A549 (cell line): ENCODE measurements around the gene GOSR2. TPM values are rescaled to one million over a fixed set of nuclear protein-coding genes. Genes with fewer than 3 reads are reported as not detected.

ENCODE experiments used
- ATAC-seq, 2 experiments: fragments of 200-7000 bp in 1 of 2; fragments of >200 bp in 1 of 2; cut with Nextera tagmentation in 1 of 2; cut with Tn5 transposase in 1 of 2; 3 replicates each; pipeline versions ENCODE4 v1.8.0 to v1.9.1; 2018 to 2020; ENCODE audit warnings: mild to moderate bottlenecking in 1 of 2, moderate library complexity in 1 of 2
- CTCF ChIA-PET: fragments of 300-600 bp; sonication (Branson Sonifier 250); formaldehyde crosslinking; extraction: SDS; loops from one replicate; lab custom pipeline; 2021; ENCODE audit warnings: antibody characterized with exemption, inconsistent platforms; lab: Yijun Ruan, JAX
- POLR2A ChIA-PET: fragments of 350-600 bp; formaldehyde crosslinking; extraction: SDS; loops from one replicate; lab custom pipeline; 2021; ENCODE audit warnings: antibody characterized with exemption, inconsistent platforms; lab: Yijun Ruan, JAX
- DNase-seq, 2 experiments: peaks; one replicate each; pipeline versions ENCODE4 v3.0.0 to v3.0.0-alpha.2; 2011 to 2016; ENCODE audit warnings: low read depth in 1 of 2, low spot score in 1 of 2
- FAIRE-seq: peaks from 2 replicates; lab custom pipeline; 2011; peaks lifted over from hg19 to GRCh38; lab: Jason Lieb, UNC
- H3K27ac ChIP-seq, 2 experiments: fragments of >200 bp; sonication (Bioruptor Twin); formaldehyde crosslinking; 3 replicates each; pipeline ENCODE4 v1.5.1; 2016 to 2017
- H3K4me1 ChIP-seq: fragments of >200 bp; sonication (Bioruptor Twin); formaldehyde crosslinking; 3 replicates; pipeline ENCODE4 v1.6.1; 2016
- H3K4me2 ChIP-seq: fragments of >200 bp; sonication (Bioruptor Twin); formaldehyde crosslinking; 3 replicates; pipeline ENCODE4 v1.6.1; 2016
- H3K4me3 ChIP-seq: fragments of >200 bp; sonication (Bioruptor Twin); formaldehyde crosslinking; 3 replicates; pipeline ENCODE4 v1.5.1; 2016
- H3K9me3 ChIP-seq: fragments of >200 bp; sonication (Bioruptor Twin); formaldehyde crosslinking; 3 replicates; pipeline ENCODE4 v1.6.1; 2016
- CBX2 ChIP-seq: fragments of 200-600 bp; sonication (generic); IDR thresholded peaks from 2 replicates; pipeline ENCODE4 v1.6.1; 2016; ENCODE audit warnings: low read depth, mild to moderate bottlenecking, borderline replicate concordance
- CBX8 ChIP-seq: fragments of 200-600 bp; sonication (generic); IDR thresholded peaks from 2 replicates; pipeline ENCODE4 v1.6.1; 2016
- EHF ChIP-seq: fragments of 250-450 bp; sonication (Bioruptor Pico); IDR thresholded peaks from 2 replicates; pipeline ENCODE4 v1.5.0; 2020; ENCODE audit warnings: mild to moderate bottlenecking
- HEYL ChIP-seq: fragments of 250-450 bp; sonication (Bioruptor Pico); IDR thresholded peaks from 2 replicates; pipeline ENCODE4 v1.8.0; 2021; ENCODE audit warnings: mild to moderate bottlenecking, moderate library complexity
- HOXA7 ChIP-seq: fragments of 250-450 bp; sonication (Bioruptor Pico); IDR thresholded peaks from 2 replicates; pipeline ENCODE4 v1.5.0; 2020; ENCODE audit warnings: mild to moderate bottlenecking, moderate library complexity
- JUN ChIP-seq, 2 experiments: fragments of >200 bp; sonication (Bioruptor Twin); formaldehyde crosslinking; IDR thresholded peaks; 2 replicates in 1 of 2; 3 replicates in 1 of 2; pipeline ENCODE4 v1.6.1; 2016 to 2017
- JUNB ChIP-seq: fragments of >200 bp; sonication (Bioruptor Twin); formaldehyde crosslinking; IDR thresholded peaks from 2 replicates; pipeline ENCODE4 v1.6.1; 2016
- KDM5A ChIP-seq: fragments of 200-600 bp; sonication (generic); IDR thresholded peaks from 2 replicates; pipeline ENCODE4 v1.6.1; 2016; ENCODE audit warnings: antibody characterized with exemption, mild to moderate bottlenecking
- MAFK ChIP-seq: fragments of 450-650 bp; IDR thresholded peaks from 2 replicates; pipeline ENCODE4 v1.6.1; 2014; ENCODE audit not compliant: partially characterized antibody
- MAZ ChIP-seq: fragments of 150-350 bp; IDR thresholded peaks from 2 replicates; pipeline ENCODE4 v1.6.1; 2014; ENCODE audit warnings: antibody characterized with exemption, low read depth, low read length, borderline replicate concordance
- MYC ChIP-seq: IDR thresholded peaks from 2 replicates; pipeline ENCODE4 v1.6.1; 2012; ENCODE audit warnings: mild to moderate bottlenecking, inconsistent platforms, low read length, improper control_type of control experiment, borderline replicate concordance
- NFE2L2 ChIP-seq: fragments of 150-350 bp; conservative IDR thresholded peaks from 2 replicates; pipeline ENCODE4 v1.6.1; 2014; ENCODE audit warnings: low read length
- NPAS2 ChIP-seq: fragments of 250-450 bp; sonication (Bioruptor Pico); IDR thresholded peaks from 2 replicates; pipeline ENCODE4 v1.8.0; 2022; ENCODE audit warnings: mild to moderate bottlenecking, moderate library complexity, borderline replicate concordance
- POLR2AphosphoS2 ChIP-seq: conservative IDR thresholded peaks from 2 replicates; pipeline ENCODE4 v1.6.1; 2012; ENCODE audit warnings: low read length, improper control_type of control experiment, inconsistent platforms
- RAD21 ChIP-seq, 2 experiments: fragments of >200 bp in 1 of 2; sonication (Bioruptor Twin) in 1 of 2; formaldehyde crosslinking in 1 of 2; IDR thresholded peaks in 1 of 2; conservative IDR thresholded peaks in 1 of 2; 2 replicates in 1 of 2; 3 replicates in 1 of 2; pipeline ENCODE4 v1.6.1; 2012 to 2018; ENCODE audit warnings: inconsistent platforms in 1 of 2
- RARB ChIP-seq: fragments of 250-450 bp; sonication (Bioruptor Pico); IDR thresholded peaks from 2 replicates; pipeline ENCODE4 v1.8.0; 2021; ENCODE audit warnings: mild to moderate bottlenecking, moderate library complexity
- RCOR1 ChIP-seq: fragments of 150-350 bp; IDR thresholded peaks from 2 replicates; pipeline ENCODE4 v1.6.1; 2014; ENCODE audit warnings: antibody characterized with exemption, low read length, low read depth
- RFX5 ChIP-seq: fragments of 450-650 bp; IDR thresholded peaks from 2 replicates; pipeline ENCODE4 v1.7.1; 2014; ENCODE audit warnings: antibody characterized with exemption, mild to moderate bottlenecking, moderate library complexity
- TFCP2L1 ChIP-seq: fragments of 250-450 bp; sonication (Bioruptor Pico); IDR thresholded peaks from 2 replicates; pipeline ENCODE4 v1.5.0; 2021; ENCODE audit warnings: mild to moderate bottlenecking
- TP53 ChIP-seq: fragments of 250-450 bp; sonication (Bioruptor Pico); IDR thresholded peaks from 2 replicates; pipeline ENCODE4 v1.5.0; 2021; ENCODE audit warnings: mild to moderate bottlenecking, moderate library complexity
- ZSCAN20 ChIP-seq: fragments of 250-450 bp; sonication (Bioruptor Pico); IDR thresholded peaks from 2 replicates; pipeline ENCODE4 v1.8.0; 2022; ENCODE audit warnings: mild to moderate bottlenecking, moderate library complexity
- WGBS: methylation state at CpG from one replicate; pipeline ENCODE4 v1.1.6; 2017; ENCODE audit errors: missing lambda C conversion rate; 5-methylcytosine and 5-hydroxymethylcytosine counted together
- polyA plus RNA-seq, 4 experiments: library from polyadenylated mRNA; depleted of rRNA in 3 of 4; stranded (reverse); fragments of >200 nt; fragmentation: RNase III in 1 of 4; extraction: RNeasy Plus Mini Kit Qiagen cat#74134 plus additional on column Dnase treatment in 1 of 4; gene quantifications; 2 replicates in 3 of 4; 3 replicates in 1 of 4; pipeline ENCODE4 v1.2.3, GENCODE V29; 2011 to 2017
- TF ChIP-seq, protein P1 (sequence below): fragments of 250-450 bp; sonication (Bioruptor Pico); IDR thresholded peaks from 2 replicates; pipeline ENCODE4 v1.5.0; 2020; ENCODE audit warnings: low read depth, mild to moderate bottlenecking, moderate library complexity
- TF ChIP-seq, protein P2 (sequence below): IDR thresholded peaks from 2 replicates; pipeline ENCODE4 v1.6.1; 2012
- TF ChIP-seq, protein P3 (sequence below): fragments of 150-350 bp; IDR thresholded peaks from 2 replicates; pipeline ENCODE4 v1.6.1; 2014; ENCODE audit warnings: low read depth, mild to moderate bottlenecking, low read length
- TF ChIP-seq, protein P4 (sequence below): fragments of 250-450 bp; sonication (Bioruptor Pico); IDR thresholded peaks from 2 replicates; pipeline ENCODE4 v1.5.0; 2021; ENCODE audit warnings: mild to moderate bottlenecking, moderate library complexity, borderline replicate concordance

Gene GOSR2
- polyA plus RNA-seq, 2 of the 4 experiments (the other 2 are of a cell fraction) = 36.9 to 68.3 TPM

DNA sequence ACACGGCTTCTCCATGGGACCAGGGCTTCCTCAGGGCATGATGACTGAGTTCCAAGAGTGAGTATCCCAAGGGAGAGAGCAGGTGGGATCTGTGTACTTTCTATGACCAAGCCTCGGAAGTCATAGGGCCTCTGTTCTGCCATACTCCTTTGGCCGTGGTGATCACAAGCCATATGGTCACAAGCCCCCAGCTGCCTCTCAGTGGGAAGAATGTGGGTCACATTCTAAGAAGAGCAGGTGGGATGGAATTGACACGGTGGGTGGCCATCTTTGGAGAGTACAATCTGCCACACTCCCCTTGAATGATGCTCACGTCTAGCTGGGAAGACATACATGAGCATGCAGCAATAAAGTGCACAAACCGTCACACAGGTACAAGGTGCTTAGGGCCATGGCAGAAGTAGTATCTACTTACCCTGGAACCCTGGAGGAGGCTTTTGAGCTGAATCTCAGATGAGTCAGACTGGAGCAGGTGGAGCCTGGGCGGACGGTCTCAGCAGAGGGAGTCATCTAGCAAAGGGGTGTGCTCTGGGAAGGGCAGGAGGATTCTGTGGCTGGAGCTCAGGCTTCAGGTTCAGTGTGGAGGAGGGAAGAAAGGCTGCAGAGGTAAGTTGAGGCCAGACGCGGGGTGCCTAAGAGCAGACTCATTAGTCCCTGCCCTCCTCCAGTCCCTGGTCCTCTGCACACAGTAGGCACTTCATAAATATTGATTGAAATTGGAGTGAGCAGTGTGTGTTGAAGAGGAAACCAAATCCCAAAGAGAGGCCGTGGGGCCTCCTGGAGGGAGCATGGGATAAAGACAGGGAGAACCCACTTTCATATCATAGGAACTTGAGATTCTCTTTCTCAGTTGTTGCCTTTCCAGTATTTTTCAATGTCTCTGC lies 26.6 kb downstream of the GOSR2 start:
- no peak for TF ChIP-seq MYC
- no peak for TF ChIP-seq JUNB
- no peak for TF ChIP-seq KDM5A
- TF ChIP-seq MAZ = no peak
- TF ChIP-seq NFE2L2 = no peak; the same call in 1 of the 2 replicates
- TF ChIP-seq EHF (CRISPR knock-in tag) = no peak
- TF ChIP-seq JUN (IDR thresholded peaks at IDR 0.05) = no peak
- no peak for TF ChIP-seq RFX5
- TF ChIP-seq RAD21 (conservative IDR thresholded peaks at IDR 0.05 in 1 of 2, IDR thresholded peaks at IDR 0.05 in 1 of 2) = no peak
- TF ChIP-seq HOXA7 (CRISPR knock-in tag) = no peak
- no peak for TF ChIP-seq MAFK
- no peak for TF ChIP-seq TFCP2L1 (CRISPR knock-in tag)
- TF ChIP-seq POLR2AphosphoS2 = no peak
- TF ChIP-seq, protein P1, sequence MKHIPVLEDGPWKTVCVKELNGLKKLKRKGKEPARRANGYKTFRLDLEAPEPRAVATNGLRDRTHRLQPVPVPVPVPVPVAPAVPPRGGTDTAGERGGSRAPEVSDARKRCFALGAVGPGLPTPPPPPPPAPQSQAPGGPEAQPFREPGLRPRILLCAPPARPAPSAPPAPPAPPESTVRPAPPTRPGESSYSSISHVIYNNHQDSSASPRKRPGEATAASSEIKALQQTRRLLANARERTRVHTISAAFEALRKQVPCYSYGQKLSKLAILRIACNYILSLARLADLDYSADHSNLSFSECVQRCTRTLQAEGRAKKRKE (CRISPR knock-in tag) = no peak
- TF ChIP-seq HEYL (CRISPR knock-in tag) = no peak
- TF ChIP-seq RCOR1 = no peak
- no peak for TF ChIP-seq CBX2
- no peak for TF ChIP-seq NPAS2 (CRISPR knock-in tag)
- CTCF ChIA-PET = interaction anchor here (4.5 to 32.4 kb wide), 3 partner anchors 2 to 107 kb away, joined by 21 to 460 read pairs (median 460); partner anchors contain the start of gene RPRML
- POLR2A ChIA-PET = no interaction called here
- Histone ChIP-seq H3K4me2 (no peak overlapping the region), H3K4me3 (no peak overlapping the region), H3K4me1 (no peaks in the 10 kb centered on the region), H3K9me3 (no peaks in the 10 kb centered on the region), H3K27ac (no peak overlapping the region)
- 82% methylated on average over 11 of the region's 11 CpGs for WGBS
- DNase-seq (no peak), FAIRE-seq (no peak), ATAC-seq (peak; percentile 20 to 47; a peak in 4 of 6 replicates)

DNA sequence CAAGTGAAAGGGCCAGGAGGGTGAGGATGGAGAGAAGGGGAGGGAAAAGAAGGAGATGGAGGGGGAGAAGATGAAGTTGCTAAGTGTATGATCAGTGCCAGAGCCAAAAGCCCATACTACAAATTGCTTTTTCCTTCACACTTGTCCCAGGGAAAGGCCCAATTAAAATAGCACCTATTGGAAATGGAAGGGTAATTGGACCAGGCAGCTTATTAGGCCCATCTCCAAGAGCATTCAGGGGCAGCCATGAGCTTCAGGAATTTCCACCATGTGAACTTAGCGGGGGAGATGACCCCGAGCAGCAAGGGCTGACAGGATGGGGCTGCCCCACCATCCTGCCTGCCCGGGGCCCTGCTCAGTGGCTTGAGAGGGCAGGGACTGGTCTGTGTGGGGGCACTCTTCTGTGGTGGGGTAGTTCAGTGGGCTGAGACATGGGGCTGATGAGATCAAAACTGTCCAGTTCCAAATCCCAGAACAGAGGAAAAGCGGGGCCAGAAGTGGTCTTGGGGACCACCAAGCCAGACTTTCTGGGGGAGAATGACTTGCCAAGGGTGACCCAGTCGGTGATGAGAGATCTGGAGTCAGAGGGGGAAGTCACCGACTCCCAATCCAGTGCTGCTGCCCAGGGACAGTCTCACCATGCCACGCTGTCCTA lies 27.5 kb downstream of the GOSR2 start:
- no peak overlapping the region for H3K4me3 ChIP-seq
- peak in 1 of 2 experiments; percentile 6; a peak in 1 of 6 replicates for ATAC-seq
- TF ChIP-seq, protein P1 (CRISPR knock-in tag) = no peak
- 80% methylated on average over 7 of the region's 7 CpGs for WGBS
- no peak for FAIRE-seq
- H3K27ac ChIP-seq = no peak overlapping the region
- no peak overlapping the region for H3K4me2 ChIP-seq
- DNase-seq = no peak
- H3K4me1 ChIP-seq = no peaks in the 10 kb centered on the region
- ChIA-PET CTCF (interaction anchor here (28.3 to 32.4 kb wide), 2 partner anchors 1 to 14 kb away, joined by 460 read pairs; partner anchors contain the start of gene RPRML), POLR2A (no interaction called here)
- H3K9me3 ChIP-seq = no peaks in the 10 kb centered on the region

DNA sequence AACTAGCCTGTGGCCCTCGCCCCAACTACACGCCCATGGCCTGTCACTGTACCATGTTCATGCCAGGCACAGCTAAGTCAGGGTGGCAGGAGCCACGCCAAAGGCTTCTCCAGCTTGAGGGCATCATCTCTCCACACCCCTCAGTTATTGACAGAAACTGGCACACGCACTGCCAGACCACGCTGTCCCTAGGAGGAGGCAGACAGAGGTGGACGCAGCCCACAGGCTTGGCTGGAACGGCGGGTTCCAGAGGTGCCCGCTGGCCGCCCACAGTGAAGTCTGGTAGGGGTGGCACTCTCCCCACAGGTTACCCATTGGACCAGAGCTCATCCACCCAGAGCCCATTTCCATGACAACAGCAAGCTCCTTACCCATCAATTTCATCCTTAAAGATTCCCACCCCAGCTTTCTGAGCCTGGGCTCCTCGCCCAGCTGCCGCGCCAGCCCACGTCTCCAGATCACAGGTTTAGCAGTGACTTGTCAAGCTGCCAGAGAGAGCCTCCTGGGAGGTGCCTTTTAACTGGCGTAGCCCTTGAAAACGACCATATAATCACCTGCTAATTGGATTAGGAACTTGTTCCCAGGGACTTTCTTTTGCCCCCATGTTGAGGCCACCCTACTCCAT lies 28.1 kb downstream of the GOSR2 start:
- H3K4me3 ChIP-seq = no peak overlapping the region
- DNase-seq (no peak), ATAC-seq (peak in 1 of 2 experiments; percentile 14; a peak in 2 of 6 replicates), FAIRE-seq (no peak)
- no peaks in the 10 kb centered on the region for H3K9me3 ChIP-seq
- WGBS = 86% methylated on average over 14 of the region's 16 CpGs
- no peak overlapping the region for H3K4me2 ChIP-seq
- POLR2A ChIA-PET = interaction anchor here (0.9 kb wide), 1 partner anchor 12 kb away, joined by 3 read pairs; no protein-coding TSS in a partner anchor
- H3K27ac ChIP-seq = no peak overlapping the region
- CTCF ChIA-PET = interaction anchor here (0.7 to 32.4 kb wide), 5 partner anchors 1 to 364 kb away, joined by 3 to 460 read pairs (median 11); partner anchors contain the start of gene RPRML
- no peaks in the 10 kb centered on the region for H3K4me1 ChIP-seq
- TF ChIP-seq, protein P2, sequence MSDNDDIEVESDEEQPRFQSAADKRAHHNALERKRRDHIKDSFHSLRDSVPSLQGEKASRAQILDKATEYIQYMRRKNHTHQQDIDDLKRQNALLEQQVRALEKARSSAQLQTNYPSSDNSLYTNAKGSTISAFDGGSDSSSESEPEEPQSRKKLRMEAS = no peak
- TF ChIP-seq JUN (IDR thresholded peaks at IDR 0.05) = no peak
- TF ChIP-seq TP53 (CRISPR knock-in tag) = no peak
- no peak for TF ChIP-seq CBX8
- no peak for TF ChIP-seq ZSCAN20 (CRISPR knock-in tag)
- TF ChIP-seq, protein P3, sequence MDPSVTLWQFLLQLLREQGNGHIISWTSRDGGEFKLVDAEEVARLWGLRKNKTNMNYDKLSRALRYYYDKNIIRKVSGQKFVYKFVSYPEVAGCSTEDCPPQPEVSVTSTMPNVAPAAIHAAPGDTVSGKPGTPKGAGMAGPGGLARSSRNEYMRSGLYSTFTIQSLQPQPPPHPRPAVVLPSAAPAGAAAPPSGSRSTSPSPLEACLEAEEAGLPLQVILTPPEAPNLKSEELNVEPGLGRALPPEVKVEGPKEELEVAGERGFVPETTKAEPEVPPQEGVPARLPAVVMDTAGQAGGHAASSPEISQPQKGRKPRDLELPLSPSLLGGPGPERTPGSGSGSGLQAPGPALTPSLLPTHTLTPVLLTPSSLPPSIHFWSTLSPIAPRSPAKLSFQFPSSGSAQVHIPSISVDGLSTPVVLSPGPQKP = no peak
- TF ChIP-seq, protein P4, sequence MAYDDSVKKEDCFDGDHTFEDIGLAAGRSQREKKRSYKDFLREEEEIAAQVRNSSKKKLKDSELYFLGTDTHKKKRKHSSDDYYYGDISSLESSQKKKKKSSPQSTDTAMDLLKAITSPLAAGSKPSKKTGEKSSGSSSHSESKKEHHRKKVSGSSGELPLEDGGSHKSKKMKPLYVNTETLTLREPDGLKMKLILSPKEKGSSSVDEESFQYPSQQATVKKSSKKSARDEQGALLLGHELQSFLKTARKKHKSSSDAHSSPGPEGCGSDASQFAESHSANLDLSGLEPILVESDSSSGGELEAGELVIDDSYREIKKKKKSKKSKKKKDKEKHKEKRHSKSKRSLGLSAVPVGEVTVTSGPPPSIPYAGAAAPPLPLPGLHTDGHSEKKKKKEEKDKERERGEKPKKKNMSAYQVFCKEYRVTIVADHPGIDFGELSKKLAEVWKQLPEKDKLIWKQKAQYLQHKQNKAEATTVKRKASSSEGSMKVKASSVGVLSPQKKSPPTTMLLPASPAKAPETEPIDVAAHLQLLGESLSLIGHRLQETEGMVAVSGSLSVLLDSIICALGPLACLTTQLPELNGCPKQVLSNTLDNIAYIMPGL (CRISPR knock-in tag) = no peak
- no peak for TF ChIP-seq RARB (CRISPR knock-in tag)
